ENCODE results near the gene SSH2. TPM values are rescaled to one million over a fixed set of nuclear protein-coding genes. Genes with fewer than 3 reads are reported as not detected.

The SSH2 gene
- polyA plus RNA-seq, 1 of the 3 experiments (the other 2 are of a cell fraction), result 8.8 TPM

DNA sequence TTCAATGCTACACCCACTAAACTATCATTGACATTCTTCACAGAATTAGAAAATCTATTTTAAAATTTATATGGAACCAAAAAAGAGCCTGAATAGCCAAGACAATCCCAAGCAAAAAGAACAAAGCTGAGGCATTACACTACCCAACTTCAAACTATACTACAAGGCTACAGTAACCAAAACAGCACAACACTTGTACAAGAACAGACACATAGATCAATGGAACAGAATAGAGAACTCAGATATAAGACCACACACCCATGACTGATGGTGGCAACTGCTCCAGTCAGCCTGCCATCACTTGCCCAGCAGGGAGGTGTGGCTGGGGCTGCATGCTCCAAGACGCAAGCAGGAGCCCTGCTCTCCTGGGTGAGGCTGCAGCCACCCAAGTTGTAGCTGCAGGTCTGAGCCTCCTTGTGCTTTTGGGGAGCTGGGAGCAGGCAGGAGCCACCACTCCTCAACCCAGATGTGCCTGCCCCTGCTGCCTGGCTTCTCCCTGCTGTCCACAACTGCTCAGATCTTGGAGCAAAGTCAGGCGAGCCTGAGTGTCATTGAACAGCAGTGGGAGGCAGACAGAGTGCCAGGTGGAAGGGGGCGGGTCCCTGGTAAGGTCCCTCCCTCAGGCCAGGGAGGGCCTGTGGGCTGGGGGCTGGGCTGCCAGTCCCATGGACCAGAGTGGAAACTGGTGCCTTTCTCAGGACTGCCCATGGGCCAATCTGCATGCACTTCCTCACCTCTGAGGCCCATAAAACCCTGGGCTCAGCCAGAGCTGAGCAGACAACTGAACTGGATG lies 24.7 kb downstream of the SSH2 start:
- Histone ChIP-seq H3K79me2 (ENCODE audit: insufficient read depth) (peaks cover 87% of the 10 kb centered on the region), H3K9me2 (no peaks in the 10 kb centered on the region), H4K20me1 (ENCODE audit: insufficient read depth) (no peaks in the 10 kb centered on the region), H3F3A (replicated peaks; ENCODE audit: insufficient read depth) (peaks cover 7% of the 10 kb centered on the region), H3K36me3 (replicated peaks in 1 of 2; ENCODE audit: control insufficient read depth in 1 of 2, insufficient read depth in 2 of 2, low read length in 1 of 2) (peaks cover 0 to 3% of the 10 kb centered on the region in 2 experiments), H3K4me2 (no peak overlapping the region), H3K9ac (no peak overlapping the region), H3K27ac (ENCODE audit: low read depth in 2 of 2, low read length in 1 of 2) (no peak overlapping the region), H2AFZ (ENCODE audit: low read depth) (no peak overlapping the region), H3K9me3 (no peaks in the 10 kb centered on the region; the same call in 1 of the 2 replicates), H3K4me3 (ENCODE audit: low read depth in 2 of 2, low read length in 1 of 2) (no peak overlapping the region), H3K27me3 (ENCODE audit: insufficient read depth) (no peaks in the 10 kb centered on the region), H3K4me1 (ENCODE audit: control insufficient read depth in 1 of 2, insufficient read depth in 2 of 2, low read depth in 1 of 2, low read length in 1 of 2) (no peaks in the 10 kb centered on the region; a peak in 1 of 4 replicates)
- 95% methylated on average over 3 of the region's 3 CpGs for WGBS (ENCODE audit: low lambda C conversion rate)
- ChIA-PET POLR2A (no interaction called here), CTCF (interaction anchor here (1.3 kb wide), 1 partner anchor 16 kb away, joined by 3 read pairs; no protein-coding TSS in a partner anchor)
- TF ChIP-seq MEF2A (IDR thresholded peaks at IDR 0.05; ENCODE audit: borderline replicate concordance, low read depth), result no peak
- TF ChIP-seq, protein P1, sequence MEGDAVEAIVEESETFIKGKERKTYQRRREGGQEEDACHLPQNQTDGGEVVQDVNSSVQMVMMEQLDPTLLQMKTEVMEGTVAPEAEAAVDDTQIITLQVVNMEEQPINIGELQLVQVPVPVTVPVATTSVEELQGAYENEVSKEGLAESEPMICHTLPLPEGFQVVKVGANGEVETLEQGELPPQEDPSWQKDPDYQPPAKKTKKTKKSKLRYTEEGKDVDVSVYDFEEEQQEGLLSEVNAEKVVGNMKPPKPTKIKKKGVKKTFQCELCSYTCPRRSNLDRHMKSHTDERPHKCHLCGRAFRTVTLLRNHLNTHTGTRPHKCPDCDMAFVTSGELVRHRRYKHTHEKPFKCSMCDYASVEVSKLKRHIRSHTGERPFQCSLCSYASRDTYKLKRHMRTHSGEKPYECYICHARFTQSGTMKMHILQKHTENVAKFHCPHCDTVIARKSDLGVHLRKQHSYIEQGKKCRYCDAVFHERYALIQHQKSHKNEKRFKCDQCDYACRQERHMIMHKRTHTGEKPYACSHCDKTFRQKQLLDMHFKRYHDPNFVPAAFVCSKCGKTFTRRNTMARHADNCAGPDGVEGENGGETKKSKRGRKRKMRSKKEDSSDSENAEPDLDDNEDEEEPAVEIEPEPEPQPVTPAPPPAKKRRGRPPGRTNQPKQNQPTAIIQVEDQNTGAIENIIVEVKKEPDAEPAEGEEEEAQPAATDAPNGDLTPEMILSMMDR (IDR thresholded peaks at IDR 0.05), result no peak
- TF ChIP-seq NRF1 (IDR thresholded peaks at IDR 0.05; ENCODE audit: low read depth, low read length), result no peak
- no peak for TF ChIP-seq SMC3 (IDR thresholded peaks at IDR 0.05; ENCODE audit: low read depth, low read length)
- TF ChIP-seq ELF1 (IDR thresholded peaks at IDR 0.05), result no peak
- TF ChIP-seq EP300 (IDR thresholded peaks at IDR 0.05; ENCODE audit: borderline replicate concordance in 1 of 2, low read depth in 1 of 2, low read length in 1 of 2), result no peak
- TF ChIP-seq FOSL2 (IDR thresholded peaks at IDR 0.05; ENCODE audit: borderline replicate concordance, low read depth), result no peak
- TF ChIP-seq MXI1 (IDR thresholded peaks at IDR 0.05; ENCODE audit: low read depth, low read length), result no peak
- no peak for TF ChIP-seq TCF12 (IDR thresholded peaks at IDR 0.05)
- TF ChIP-seq TEAD4 (IDR thresholded peaks at IDR 0.05; ENCODE audit: borderline replicate concordance, insufficient read depth), result no peak
- no peak for TF ChIP-seq RAD21 (IDR thresholded peaks at IDR 0.05; ENCODE audit: low read length)
- TF ChIP-seq GATA2 (CRISPR knock-in tag; IDR thresholded peaks at IDR 0.05), result no peak
- TF ChIP-seq, protein P2, sequence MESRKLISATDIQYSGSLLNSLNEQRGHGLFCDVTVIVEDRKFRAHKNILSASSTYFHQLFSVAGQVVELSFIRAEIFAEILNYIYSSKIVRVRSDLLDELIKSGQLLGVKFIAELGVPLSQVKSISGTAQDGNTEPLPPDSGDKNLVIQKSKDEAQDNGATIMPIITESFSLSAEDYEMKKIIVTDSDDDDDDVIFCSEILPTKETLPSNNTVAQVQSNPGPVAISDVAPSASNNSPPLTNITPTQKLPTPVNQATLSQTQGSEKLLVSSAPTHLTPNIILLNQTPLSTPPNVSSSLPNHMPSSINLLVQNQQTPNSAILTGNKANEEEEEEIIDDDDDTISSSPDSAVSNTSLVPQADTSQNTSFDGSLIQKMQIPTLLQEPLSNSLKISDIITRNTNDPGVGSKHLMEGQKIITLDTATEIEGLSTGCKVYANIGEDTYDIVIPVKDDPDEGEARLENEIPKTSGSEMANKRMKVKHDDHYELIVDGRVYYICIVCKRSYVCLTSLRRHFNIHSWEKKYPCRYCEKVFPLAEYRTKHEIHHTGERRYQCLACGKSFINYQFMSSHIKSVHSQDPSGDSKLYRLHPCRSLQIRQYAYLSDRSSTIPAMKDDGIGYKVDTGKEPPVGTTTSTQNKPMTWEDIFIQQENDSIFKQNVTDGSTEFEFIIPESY (IDR thresholded peaks at IDR 0.05; ENCODE audit: borderline replicate concordance, low read depth), result no peak
- TF ChIP-seq FOXM1 (IDR thresholded peaks at IDR 0.05; ENCODE audit: low read depth), result no peak
- TF ChIP-seq YY1 (IDR thresholded peaks at IDR 0.05; ENCODE audit: low read depth), result no peak
- TF ChIP-seq USF1 (IDR thresholded peaks at IDR 0.05; ENCODE audit: borderline replicate concordance, low read depth), result no peak
- no peak for TF ChIP-seq SIN3A (IDR thresholded peaks at IDR 0.05; ENCODE audit: borderline replicate concordance, low read depth, low read length)
- TF ChIP-seq RXRA (IDR thresholded peaks at IDR 0.05; ENCODE audit: borderline replicate concordance, low read depth), result no peak
- no peak for TF ChIP-seq REST (IDR thresholded peaks at IDR 0.05; ENCODE audit: low read depth, low read length)
- DNase-seq, result no peak

Data from SK-N-SH (cell line).